NCI-H345 treated with DMSO at 0.1 percent for 48 hours (cell line): ENCODE data around the gene PNO1.
"Not testable (repeated sequence)": the region's sequence is repeated elsewhere in the genome, so short reads cannot be mapped to it uniquely, and the experiment has no call there.

ENCODE experiments used
- DNase-seq: peaks from one replicate; lab custom pipeline; 2025; ENCODE audit not compliant: unreplicated experiment; lab: John Stamatoyannopoulos, UW

PNO1 gene

DNA sequence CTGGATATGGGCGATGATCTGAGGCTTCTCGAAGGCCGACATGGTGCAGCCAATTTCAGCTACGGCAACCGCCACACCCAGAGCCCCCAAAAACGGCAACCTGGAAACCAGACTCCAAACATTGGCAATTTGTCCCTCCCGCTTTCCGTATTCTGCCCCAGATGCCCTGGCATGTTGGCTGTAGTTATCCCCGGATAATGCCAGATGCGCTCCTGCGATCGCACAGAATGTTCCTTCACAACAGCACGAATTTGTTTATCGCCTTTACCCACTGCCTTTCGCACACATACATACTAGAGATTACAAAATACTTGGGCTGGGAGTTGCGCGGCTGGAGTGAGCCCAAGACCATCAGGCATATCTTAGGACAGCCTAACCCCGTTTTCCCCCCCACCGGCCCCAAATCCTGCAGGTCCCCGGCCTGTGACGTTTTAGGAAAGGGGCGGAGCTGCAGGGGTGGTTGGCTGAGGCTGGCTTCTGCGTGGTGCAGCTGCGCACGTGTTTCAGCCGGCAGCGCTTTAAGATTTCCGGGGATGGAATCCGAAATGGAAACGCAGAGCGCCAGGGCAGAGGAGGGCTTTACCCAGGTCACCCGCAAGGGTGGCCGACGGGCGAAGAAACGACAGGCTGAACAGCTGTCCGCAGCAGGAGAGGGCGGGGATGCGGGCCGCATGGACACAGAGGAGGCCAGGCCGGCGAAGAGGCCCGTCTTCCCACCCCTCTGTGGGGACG is at the start of gene PNO1:
Gene PNO1 (plus strand): TSS at position 487 of the 732 bp plus-strand sequence. CDS start 47 bp downstream, at position 534.
- DNase-seq: peak; percentile 95

DNA sequence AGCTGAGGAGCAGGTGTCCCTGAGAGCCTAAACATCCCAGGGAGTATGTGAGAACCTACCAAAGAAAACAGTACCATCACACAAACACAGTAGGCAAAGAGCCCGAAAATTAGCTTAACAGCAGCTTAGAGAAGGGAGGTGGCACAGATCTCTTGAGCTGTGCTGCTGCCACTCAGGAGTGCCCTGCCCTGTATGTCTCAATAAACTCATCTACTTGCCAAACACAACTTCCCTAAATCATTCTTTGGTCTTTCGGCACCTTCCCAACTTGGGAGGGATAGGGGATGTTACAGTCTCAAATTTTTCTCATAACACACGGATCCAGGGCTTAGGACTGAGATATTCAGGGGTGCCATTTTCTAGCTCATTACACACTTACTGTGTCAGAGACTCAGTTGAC is 49.6 kb upstream of the PNO1 start:
- no peak for DNase-seq

DNA sequence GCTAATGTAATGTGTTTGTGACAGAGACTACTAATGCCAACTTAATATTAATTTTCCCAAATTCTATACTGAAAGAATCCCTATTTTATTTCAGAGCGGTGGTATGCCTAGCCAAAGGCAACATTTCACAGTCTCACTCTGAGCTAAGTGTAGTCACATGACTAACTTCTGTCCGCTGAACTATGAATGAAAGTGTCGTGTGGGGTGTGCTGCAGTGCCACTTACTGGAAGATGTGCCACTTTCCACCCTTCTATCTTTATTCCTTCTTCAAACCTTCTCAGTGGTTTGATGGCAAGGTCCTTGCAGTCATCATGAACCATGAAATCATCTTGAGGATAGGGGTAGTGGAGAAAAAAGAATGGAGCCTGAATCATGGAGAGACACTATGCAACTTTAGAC is 47.6 kb upstream of the PNO1 start:
- DNase-seq: no peak

DNA sequence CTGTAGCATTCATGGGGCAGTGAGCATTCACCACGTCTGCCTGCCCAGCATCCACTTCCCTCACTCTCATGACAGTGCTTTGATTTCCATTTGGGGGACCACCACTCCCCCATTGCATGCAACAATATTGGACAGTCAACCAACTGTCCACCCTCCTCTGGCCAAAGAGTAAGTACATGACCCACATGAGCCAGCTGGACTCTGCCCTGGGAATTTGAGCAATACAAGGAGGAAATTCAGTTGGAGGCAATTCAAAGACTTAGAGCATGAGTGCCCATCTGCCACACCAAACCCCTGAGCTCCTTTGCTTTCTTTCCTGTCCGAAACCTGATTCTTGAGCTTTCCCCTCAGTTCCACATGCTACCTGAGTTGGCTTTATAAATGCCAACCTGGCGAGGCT is 41.7 kb upstream of the PNO1 start:
- no peak for DNase-seq

DNA sequence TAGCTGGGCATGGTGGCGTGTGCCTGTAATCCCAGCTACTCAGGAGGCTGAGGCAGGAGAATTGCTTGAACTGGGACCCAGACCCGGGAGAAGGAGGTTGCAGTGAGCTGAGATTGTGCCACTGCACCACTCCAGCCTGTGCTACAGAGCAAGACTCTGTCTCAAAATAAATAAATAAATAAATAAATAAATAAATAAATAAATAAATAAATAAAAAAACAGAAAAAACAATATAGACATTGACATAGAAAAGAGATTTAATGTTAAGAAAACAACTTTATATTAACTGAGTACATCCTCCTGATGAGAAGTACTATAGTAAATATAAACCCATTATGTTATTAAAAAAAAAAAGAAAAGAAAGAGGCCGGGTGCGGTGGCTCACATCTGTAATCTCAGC is 39.8 kb upstream of the PNO1 start:
- DNase-seq: not testable (repeated sequence)

DNA sequence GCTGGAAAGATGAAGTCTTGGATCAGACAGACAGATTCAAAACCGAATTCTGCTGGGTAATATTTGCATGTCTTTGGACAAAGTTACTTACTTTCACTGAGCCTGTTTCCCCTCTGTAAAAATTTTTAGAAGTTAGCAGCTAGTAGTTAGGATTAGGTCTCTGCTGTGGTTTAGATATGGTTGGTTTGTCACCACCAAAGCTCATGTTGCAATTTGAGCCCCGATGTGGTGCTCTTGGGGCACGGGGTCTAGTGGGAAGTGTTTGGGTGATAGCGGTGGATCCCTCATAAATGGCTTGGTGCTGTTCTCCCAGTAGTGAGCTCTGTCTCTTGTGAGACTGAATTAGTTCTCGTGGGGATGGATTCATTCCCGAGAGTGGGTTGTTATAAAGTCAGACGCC is 38.9 kb upstream of the PNO1 start:
- DNase-seq: no peak

DNA sequence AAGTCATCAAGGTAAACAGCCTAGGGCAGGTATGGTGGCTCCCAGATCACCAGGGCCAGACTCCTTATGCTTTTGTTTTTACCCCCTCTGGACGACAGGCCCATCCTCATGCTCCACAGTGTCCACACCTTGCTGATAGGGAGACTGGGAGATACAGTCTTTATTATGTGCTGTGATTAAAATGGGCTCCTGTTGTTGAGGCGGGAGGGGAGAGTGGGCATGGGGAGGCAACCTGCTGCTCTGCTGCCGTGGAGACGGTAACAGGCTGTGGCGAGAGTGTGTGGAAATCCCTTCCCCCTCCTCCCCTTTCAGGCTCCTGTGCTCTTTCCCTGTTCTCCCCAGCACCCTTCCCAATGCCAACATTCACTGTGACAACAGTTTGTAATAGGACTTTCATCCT is 38.2 kb upstream of the PNO1 start:
- no peak for DNase-seq

DNA sequence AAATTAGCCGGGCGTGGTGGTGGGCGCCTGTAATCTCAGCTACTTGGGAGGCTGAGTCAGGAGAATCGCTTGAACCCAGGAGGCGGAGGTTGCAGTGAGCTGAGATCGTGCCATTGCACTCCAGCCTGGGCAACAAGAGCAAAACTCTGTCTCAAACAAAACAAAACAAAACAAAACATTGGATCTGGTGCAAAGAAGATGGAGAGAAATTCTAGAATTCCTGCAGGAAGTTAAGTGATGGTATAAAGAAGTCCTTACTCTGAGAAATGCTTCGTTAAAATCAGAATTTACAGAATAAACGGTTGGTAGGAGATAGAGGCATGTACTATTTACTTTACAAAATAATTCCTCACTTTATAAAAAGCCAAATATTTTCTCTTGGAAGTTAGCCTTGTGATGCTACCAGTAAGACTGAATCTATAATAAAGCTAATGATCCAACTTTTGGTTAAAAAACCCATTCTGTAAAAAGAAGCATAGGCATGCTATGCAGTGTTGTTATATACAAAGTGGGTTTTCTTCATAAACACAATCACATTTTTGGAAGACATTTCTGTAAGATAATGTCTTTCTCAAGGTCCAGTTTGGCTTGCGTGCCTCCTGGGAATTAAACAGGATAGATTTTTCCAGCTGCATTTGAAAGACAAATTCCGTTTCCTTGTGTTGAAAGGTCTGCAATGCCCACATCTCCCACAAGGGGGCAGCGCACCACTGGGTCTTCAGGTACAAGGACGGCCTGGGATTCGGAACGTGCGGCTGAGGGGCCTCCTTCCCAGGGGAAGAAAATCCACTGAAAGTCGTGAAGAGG is 35.6 kb upstream of the PNO1 start:
- peak; percentile 72 for DNase-seq

DNA sequence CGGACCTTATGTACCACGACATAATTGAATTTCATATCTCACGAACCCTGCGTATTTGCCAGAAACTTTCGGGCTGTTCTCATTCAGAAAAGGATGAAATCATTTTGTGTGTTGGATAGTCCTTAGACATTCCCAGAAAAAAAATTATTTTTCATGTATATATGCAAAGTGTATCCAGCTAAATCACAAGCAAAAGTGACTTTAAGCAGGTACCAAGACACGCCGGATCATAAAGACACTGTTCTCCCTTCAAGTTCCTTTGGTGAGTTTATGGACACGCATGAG is 35.1 kb upstream of the PNO1 start:
- no peak for DNase-seq

DNA sequence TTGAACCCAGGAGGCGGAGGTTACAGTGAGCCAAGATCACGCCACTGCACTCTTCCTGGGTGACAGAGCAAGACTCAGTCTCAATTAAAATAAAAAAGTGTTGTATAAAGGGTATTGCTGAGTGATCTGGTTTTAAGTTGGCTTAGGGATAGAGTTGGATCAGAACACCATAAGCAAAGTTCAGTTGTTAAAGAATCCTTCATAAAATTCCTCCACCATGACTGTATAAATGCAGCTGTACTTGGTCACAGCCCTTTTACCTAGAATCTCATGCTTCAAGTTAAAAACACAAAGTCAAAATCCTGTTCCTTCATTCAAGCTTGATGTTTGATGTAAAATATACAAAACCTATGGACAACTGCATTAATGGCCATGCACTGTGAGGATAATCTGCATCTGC is 33.4 kb upstream of the PNO1 start:
- DNase-seq: no peak

DNA sequence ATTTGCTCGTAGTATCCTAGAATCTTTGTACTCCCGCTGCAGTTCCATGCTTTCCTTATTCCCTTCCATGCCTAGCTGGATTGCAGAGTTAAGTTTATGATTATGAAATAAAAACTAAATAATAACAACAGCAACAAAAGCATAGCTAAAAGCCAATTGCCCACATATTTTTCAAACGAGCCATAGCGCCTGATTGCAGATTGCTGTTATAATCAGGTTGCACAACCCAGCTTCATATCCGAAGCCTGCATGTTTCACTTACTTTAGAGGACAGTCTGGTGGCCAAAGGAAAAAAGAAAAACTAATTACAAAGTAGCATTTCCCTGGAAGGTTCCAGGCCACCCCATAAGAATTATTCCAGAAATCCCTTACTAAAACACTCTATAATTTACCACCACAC is 31.9 kb upstream of the PNO1 start:
- DNase-seq: no peak

DNA sequence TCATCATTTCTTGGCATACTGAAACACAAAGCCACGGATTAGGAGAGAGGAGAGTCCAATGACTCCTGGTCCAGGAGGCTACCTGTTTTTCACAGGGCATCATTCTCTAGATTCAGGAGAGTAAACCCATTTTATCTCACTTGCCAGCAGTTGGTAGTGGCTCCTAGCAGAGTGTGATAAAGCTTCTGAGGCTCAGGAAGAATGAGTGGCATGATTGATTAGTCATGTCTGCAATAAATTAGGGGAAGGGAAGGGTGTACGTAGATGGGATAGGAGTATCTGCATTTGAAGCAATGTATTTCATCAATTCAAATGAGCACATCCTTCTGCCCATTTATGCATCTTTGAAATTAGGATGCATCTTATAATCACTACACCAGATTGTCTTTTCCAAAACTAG is 31.1 kb upstream of the PNO1 start:
- no peak for DNase-seq

DNA sequence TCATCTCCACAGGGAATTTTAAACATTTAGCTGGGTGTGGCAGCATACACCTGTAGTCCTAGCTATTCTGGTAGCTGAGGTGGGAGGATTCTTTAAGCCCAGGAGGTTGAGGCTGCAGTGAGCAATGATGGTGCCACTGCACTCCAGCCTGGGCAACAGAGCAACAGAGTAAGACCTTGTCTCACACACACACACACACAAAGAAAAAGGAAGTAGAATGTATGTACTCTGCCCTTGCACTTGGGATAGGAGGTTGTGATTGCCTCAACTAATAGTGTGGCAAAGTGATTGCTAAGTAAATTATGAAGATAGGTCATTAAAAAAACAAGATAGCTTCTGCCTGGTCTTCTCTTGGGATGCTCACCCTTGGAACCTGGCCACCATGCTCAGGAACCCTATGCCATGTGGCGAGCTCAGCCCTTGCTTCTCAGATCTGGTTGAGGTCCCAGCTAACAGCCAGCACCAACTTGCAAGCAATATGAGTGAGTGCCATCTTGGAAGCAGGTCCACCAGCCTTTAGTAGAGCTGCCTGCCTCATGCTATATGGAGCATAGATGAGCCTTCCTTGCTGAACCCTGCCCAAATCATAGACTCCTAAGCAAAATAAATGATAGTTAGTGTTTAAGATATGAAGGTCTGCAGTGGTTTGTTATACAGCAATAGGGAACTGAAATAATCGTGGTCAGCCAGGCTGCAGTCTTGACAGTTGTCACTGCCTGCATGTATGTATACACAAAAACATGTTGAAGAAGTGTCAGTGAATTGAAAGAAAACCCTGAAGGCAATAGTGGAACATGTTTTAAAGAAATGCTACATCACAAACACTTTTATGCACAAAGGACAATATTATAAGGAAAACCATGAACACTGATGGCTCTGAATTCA is 30.1 kb upstream of the PNO1 start:
- no peak for DNase-seq

DNA sequence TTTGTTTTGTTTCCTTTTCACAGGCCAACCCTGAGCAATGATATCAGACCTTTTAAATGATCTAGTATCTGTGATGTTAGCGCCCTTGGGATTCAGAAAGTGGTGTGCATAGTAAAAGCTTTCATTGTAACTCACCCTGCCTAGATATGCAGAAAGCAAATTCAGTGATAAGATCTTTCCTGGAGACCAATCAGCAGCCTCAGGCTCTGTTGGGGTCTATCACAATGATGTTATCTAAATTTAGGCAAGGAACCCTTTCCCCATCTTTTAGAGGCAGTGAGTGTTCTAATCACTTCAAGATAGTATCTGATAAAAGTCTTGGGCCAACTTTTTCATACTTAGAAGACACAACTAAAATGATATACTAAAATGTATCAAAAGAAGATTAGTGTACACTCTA is 23.6 kb upstream of the PNO1 start:
- DNase-seq: no peak

DNA sequence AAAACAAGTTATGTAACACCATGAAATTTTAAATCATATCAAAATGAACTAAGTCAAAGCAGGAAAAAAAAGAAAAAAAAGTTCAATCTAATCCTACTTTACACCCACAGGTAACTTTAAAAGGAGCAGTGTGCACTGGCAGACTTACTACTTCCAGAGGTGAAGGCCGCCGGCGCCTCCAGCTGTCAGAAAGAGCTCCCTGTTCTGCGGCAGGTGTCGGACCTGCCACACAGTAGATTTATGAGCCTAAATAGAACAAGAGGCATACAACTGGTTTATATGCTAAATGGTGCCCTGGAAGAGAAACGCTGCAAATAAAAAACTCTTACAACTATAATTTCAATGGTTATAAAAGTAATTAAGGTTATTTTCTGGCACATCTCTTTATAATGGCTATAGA is 23.1 kb upstream of the PNO1 start:
- DNase-seq: no peak

DNA sequence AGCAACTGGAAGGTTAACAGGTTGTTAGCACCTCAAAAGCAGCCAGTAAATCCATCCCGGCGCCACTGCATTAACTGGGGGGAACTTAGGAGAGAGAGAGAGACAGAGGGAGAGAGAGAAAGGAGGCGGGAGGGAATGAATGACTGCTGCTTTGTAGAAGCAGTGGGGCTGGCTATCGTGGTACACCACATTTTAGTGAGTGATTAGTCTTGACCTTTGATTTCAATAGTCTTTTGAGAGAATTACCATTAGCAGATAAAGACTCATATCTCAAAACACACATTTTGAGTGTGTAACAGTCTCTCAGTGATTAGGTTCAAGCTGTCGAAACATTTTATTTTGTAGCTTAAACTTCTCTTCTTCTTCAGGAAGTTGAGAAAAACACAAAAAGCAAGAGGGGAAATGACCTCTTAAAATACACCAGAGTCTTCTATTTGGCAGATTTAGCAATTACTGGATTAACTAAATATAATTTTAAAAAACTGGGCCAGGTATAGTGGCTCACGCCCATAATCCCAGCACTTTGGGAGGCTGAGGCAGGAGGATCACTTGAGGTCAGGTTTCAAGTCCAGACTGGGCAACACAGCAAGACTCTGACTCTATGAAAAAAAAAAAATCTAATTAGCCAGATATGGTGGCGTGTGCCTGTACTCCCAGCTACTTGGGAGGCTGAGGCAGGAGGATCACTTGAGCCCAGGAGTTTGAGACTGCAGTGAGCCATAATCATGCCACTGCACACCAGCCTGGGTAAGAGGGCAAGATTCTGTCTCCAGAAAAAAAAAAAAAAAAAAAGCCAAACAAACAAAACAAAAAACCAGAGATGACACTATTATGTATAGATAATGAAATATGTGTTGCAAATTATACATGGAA is 22.0 kb upstream of the PNO1 start:
- no peak for DNase-seq

DNA sequence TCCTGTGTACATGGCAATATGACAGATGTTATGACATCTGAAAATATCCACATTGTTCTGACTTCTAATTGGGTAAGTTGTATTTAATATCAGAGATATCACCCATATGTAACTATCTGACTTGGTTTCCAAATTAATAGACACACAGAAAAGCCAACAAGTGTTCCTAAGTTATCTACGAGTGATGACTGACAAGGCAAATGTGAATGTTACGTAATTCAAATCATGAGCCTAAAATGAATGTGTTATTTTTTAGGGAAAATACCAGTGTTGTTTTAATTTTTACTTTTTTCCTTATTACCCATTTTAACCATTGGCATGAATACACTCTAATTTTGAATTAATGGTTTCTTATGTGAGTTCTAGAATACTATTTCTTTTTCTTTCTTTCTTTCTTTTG is 15.8 kb upstream of the PNO1 start:
- DNase-seq: no peak

DNA sequence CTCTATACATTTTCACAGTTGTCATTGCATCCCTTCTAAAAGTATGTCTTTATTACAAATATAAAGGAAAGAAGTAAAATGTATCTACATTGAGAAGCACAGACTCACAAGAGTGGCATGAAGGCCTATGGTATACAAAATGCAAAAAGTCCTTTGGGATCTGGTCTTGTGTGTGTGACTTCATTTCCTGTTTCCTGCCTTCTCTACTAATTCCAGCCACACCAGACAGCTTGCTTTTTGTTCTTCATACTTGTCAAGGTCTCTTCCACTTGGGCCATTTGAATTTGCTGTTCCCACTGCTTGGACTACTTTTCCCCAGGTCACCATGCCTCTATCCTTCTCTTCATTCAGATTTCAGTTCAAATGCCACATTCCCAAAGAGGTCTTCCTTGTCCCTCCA is 6.7 kb upstream of the PNO1 start:
- no peak for DNase-seq

DNA sequence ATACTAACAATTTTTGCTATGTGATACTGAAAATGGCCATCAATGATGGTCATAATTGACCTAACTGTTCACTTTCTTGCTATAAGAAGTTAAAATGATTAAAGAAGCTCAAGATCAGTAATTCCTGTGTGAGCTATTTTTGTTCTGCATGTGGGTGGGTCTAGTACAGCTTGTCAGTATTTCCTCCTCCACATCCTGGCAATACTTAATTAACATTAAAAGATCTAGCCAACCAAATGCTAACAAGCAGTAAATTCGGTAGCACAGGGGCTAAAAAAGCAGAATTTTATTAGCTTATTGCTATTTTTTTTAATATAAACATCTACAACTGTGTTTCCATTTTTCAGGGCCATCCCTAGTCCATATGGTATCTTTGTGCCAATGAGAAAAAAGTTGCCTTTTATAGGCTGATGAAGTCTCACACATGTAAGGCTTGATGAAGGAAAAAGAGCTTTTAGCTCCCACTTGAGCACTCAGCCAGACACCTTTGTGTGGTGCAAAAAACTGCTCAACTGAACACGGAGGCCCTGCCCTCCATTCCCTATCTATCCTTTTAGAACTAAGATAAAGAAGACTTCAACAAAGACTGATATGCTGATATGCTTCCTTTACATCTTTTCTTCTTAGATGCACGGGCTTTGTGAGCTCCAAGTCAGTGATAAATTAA is 4.9 kb upstream of the PNO1 start:
- no peak for DNase-seq

DNA sequence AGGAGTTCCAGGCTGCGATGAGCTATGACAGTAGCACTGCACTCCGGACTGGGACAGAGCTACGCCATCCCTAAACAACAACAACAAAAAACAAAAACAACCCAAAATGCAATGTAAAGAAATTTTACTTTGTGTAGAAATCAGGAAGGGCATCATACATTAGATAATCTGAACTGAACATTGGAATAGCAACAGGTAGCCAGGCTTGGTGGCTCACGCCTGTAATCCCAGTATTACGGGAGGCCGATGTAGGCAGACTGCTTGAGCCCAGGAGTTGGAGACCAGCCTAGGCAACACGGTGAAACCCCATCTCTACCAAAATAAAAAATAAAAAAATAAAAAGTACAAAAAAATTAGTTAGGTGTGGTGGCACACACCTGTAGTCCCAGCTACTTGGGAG is 2.1 kb upstream of the PNO1 start:
- DNase-seq: no peak
